GM18519 (cell line): ENCODE results near the gene PSEN1.

Experiments used
- ATAC-seq: cut with Tn5 transposase; IDR thresholded peaks from one replicate; pipeline ENCODE4 v1.9.1; 2021; ENCODE audit warnings: mild to moderate bottlenecking, moderate library complexity; ENCODE audit not compliant: unreplicated experiment, low FRiP score

PSEN1 gene

GRCh38 chr14:73237786-73238423 is 101.6 kb downstream of the PSEN1 start:
- ATAC-seq: no peak

GRCh38 chr14:73238424-73238852 is 102.1 kb downstream of the PSEN1 start:
- ATAC-seq: no peak

- ATAC-seq: no peak
Measured at GRCh38 chr14:73238941-73239340, 102.6 kb downstream of the PSEN1 start.

- ATAC-seq: no peak
Measured at GRCh38 chr14:73239393-73240241, 103.3 kb downstream of the PSEN1 start.

GRCh38 chr14:73240816-73241480 is 104.6 kb downstream of the PSEN1 start:
- ATAC-seq: no peak

GRCh38 chr14:73241481-73242165 is 105.3 kb downstream of the PSEN1 start:
- ATAC-seq: no peak

GRCh38 chr14:73242357-73242901 is 106.1 kb downstream of the PSEN1 start:
- no peak for ATAC-seq

- ATAC-seq: no peak
Measured at GRCh38 chr14:73243341-73243740, 107.0 kb downstream of the PSEN1 start.

- no peak for ATAC-seq
Measured at GRCh38 chr14:73243748-73244147, 107.4 kb downstream of the PSEN1 start.

- ATAC-seq: no peak
Measured at GRCh38 chr14:73244541-73245290, 108.4 kb downstream of the PSEN1 start.

- no peak for ATAC-seq
Measured at GRCh38 chr14:73245480-73246325, 109.4 kb downstream of the PSEN1 start.

GRCh38 chr14:73246387-73247150 is 110.3 kb downstream of the PSEN1 start:
- no peak for ATAC-seq

GRCh38 chr14:73248108-73248868 is 112.0 kb downstream of the PSEN1 start:
- ATAC-seq: no peak

GRCh38 chr14:73249108-73249507 is 112.8 kb downstream of the PSEN1 start:
- ATAC-seq: no peak

GRCh38 chr14:73249564-73250316 is 113.4 kb downstream of the PSEN1 start:
- ATAC-seq: no peak

- ATAC-seq: no peak
Measured at GRCh38 chr14:73250317-73250713, 114.0 kb downstream of the PSEN1 start.
